Ishikawa (cell line): ENCODE measurements around the gene ACSF3.

Experiments
- CEBPB ChIP-seq: IDR thresholded peaks from 2 replicates; pipeline ENCODE4 v1.6.1; 2012
- CREB1 ChIP-seq: IDR thresholded peaks from 2 replicates; pipeline ENCODE4 v1.6.1; 2012; ENCODE audit warnings: low read depth
- EGR1 ChIP-seq: IDR thresholded peaks from 2 replicates; pipeline ENCODE4 v1.6.1; 2012
- EP300 ChIP-seq: IDR thresholded peaks from 2 replicates; pipeline ENCODE4 v1.6.1; 2012; ENCODE audit warnings: borderline replicate concordance
- FOXM1 ChIP-seq: IDR thresholded peaks from 2 replicates; pipeline ENCODE4 v1.6.1; 2012; ENCODE audit warnings: low read depth, borderline replicate concordance
- NFIC ChIP-seq: IDR thresholded peaks from 2 replicates; pipeline ENCODE4 v1.6.1; 2012
- RAD21 ChIP-seq: IDR thresholded peaks from 2 replicates; pipeline ENCODE4 v1.6.1; 2012; ENCODE audit warnings: low read depth
- TAF1 ChIP-seq: IDR thresholded peaks from 2 replicates; pipeline ENCODE4 v1.6.1; 2012; ENCODE audit warnings: low read depth, mild to moderate bottlenecking
- TCF12 ChIP-seq: IDR thresholded peaks from 2 replicates; pipeline ENCODE4 v1.6.1; 2012; ENCODE audit warnings: low read depth
- TEAD4 ChIP-seq: IDR thresholded peaks from 2 replicates; pipeline ENCODE4 v1.6.1; 2012
- YY1 ChIP-seq: IDR thresholded peaks from 2 replicates; pipeline ENCODE4 v1.6.1; 2012; ENCODE audit warnings: low read depth
- ZBTB7A ChIP-seq: IDR thresholded peaks from 2 replicates; pipeline ENCODE4 v1.6.1; 2012; ENCODE audit warnings: low read depth
- TF ChIP-seq, protein P1 (sequence below): IDR thresholded peaks from 2 replicates; pipeline ENCODE4 v1.6.1; 2012
- TF ChIP-seq, protein P2 (sequence below): IDR thresholded peaks from 2 replicates; pipeline ENCODE4 v1.6.1; 2012; ENCODE audit warnings: low read depth, mild to moderate bottlenecking
- TF ChIP-seq, protein P3 (sequence below): IDR thresholded peaks from 2 replicates; pipeline ENCODE4 v1.6.1; 2012

ACSF3 gene

DNA sequence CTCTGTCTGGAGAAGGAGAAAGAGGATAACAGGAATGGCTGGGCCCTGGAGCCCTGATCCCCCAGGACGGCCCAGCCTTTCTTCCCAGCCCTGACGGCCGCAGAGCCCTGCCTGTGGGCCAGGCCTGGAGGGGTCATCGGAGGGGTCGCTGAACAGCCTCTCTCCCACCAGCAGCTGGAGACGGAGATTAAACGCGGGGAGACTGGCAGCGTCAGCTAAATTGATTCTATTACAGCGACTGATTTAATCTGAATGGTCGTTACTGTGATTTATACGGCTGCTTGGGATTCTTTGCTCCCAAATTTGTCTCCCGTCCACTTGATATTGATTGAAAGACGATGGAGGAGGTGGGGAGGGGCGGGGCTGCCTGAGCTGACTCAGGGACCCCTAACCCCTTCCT lies 70.8 kb downstream of the ACSF3 start:
- TF ChIP-seq CEBPB (no peak), TCF12 (no peak), TEAD4 (no peak), ZBTB7A (no peak), TAF1 (no peak), NFIC (no peak), FOXM1 (no peak), EP300 (no peak), CREB1 (no peak), RAD21 (no peak), EGR1 (no peak), YY1 (no peak)
- TF ChIP-seq, protein P1, sequence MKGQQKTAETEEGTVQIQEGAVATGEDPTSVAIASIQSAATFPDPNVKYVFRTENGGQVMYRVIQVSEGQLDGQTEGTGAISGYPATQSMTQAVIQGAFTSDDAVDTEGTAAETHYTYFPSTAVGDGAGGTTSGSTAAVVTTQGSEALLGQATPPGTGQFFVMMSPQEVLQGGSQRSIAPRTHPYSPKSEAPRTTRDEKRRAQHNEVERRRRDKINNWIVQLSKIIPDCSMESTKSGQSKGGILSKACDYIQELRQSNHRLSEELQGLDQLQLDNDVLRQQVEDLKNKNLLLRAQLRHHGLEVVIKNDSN = no peak
- TF ChIP-seq, protein P2, sequence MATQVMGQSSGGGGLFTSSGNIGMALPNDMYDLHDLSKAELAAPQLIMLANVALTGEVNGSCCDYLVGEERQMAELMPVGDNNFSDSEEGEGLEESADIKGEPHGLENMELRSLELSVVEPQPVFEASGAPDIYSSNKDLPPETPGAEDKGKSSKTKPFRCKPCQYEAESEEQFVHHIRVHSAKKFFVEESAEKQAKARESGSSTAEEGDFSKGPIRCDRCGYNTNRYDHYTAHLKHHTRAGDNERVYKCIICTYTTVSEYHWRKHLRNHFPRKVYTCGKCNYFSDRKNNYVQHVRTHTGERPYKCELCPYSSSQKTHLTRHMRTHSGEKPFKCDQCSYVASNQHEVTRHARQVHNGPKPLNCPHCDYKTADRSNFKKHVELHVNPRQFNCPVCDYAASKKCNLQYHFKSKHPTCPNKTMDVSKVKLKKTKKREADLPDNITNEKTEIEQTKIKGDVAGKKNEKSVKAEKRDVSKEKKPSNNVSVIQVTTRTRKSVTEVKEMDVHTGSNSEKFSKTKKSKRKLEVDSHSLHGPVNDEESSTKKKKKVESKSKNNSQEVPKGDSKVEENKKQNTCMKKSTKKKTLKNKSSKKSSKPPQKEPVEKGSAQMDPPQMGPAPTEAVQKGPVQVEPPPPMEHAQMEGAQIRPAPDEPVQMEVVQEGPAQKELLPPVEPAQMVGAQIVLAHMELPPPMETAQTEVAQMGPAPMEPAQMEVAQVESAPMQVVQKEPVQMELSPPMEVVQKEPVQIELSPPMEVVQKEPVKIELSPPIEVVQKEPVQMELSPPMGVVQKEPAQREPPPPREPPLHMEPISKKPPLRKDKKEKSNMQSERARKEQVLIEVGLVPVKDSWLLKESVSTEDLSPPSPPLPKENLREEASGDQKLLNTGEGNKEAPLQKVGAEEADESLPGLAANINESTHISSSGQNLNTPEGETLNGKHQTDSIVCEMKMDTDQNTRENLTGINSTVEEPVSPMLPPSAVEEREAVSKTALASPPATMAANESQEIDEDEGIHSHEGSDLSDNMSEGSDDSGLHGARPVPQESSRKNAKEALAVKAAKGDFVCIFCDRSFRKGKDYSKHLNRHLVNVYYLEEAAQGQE = no peak

DNA sequence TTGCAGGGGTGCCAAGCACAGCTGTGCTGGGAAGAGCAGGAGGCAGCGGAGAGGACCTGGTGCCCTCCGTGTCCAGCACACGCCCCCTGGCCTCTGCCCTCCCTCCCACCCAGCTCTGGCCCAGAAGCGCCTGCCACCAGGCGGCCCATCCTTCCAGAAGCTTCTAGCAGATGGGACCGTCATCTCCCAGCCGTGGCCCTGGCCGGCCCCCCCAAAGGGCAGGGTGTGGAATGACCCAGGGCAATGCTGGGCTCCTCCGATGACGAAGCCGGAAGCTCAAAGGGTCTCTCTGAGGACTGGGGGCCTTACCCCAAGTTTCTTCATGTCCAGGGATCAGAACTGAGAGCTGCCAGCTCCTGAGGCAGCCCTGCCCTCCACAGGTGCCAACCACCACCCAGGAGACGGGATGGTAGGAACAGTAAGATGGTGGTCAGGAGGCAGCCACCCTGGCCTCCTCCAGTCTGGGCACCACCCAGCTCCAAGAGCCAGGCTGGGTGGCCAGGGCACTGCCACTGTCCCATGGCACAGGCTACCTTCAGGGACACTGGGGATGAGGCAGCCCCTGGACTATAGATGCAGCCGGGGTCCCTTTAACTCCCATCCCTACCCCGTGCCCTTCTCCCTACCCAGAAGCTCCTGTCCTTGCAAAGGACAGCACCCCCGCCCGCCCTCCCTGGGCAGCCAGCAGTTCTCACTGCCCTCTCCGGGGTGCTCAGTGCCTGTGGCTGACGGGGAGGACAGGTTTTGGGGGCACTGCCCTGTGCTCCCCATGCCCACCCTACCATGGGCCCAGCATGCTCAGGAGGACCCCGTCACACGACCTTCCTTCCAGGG lies 71.4 kb downstream of the ACSF3 start:
- TF ChIP-seq CEBPB (no peak), FOXM1 (no peak), EGR1 (no peak), NFIC (no peak), TEAD4 (no peak), CREB1 (no peak), TAF1 (no peak), ZBTB7A (no peak), YY1 (no peak)
- TF ChIP-seq, protein P3, sequence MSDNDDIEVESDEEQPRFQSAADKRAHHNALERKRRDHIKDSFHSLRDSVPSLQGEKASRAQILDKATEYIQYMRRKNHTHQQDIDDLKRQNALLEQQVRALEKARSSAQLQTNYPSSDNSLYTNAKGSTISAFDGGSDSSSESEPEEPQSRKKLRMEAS = no peak
- TF ChIP-seq, protein P1 = no peak

DNA sequence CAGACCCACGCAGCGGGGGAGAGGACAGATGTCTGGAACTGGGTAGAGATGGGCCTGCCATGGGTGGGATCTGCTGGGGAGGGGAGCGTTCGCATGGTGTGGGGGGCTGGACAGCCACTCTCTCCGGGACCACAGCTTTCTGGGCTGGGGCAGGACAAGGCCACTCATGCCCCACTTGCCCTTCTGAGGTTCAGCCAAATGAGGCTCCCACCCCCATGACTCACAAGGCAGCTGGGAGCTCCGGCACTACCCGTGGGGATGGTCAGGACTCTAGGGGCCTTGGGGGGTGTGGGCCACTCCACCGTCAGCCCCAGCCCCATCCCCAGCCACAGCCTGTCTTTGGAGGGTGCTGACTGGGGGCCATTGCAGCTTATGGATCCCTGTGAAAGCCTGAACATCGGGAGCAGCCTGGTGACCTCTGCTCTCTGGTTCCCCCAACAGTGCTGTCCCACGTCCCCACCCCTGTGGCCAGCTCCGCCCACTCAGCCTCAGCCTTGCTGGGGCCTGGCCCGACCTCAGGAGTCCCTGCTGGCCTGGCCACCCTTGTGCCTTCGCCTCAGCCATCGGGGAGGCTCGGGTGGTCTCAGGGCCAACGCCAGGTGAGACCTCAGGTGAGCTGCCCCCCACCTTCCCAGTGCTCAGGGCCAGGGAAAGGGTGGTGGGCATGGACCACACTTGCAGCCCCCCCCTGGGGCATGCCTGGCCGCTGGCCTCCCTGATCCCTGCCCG lies 73.2 kb downstream of the ACSF3 start:
- TF ChIP-seq, protein P2 = no peak
- TF ChIP-seq FOXM1 (no peak), TAF1 (no peak), TEAD4 (no peak), ZBTB7A (no peak), TCF12 (no peak), CREB1 (no peak), EGR1 (no peak)

DNA sequence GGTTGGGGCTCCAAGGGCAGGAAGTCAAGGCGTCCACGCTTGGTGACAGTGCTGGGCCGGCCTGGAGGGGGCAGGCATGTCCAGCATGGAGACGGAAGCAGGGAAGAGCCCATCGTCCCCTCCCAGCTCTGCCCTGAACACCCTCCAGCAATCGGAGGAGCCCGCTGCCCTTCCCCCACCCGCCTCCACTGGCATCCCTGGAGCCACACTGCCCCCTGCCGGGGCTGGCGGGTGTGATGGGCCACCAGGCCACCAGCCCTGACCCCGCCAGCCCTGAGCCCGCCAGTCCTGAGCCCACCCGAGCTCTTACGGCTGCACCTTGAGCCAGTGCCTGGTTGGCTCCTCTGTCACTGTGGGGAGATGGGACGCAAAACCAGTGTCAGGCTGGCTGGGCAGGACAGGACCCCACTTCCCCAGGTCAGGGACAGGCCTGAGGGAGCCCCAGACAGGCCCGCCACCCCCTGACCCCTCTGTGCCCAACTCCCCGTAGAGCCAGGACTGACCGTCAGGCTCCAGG lies 73.8 kb downstream of the ACSF3 start:
- TF ChIP-seq FOXM1 = no peak
- no peak for TF ChIP-seq TAF1
- TF ChIP-seq RAD21 = peak; percentile 96
- TF ChIP-seq TCF12 = no peak; the same call in 1 of the 2 replicates
- no peak for TF ChIP-seq YY1
- TF ChIP-seq TEAD4 = no peak
- TF ChIP-seq CEBPB = no peak
- TF ChIP-seq EP300 = 0 out of 2 replicates have a peak, but pooled peaks have one; percentile 22
- TF ChIP-seq, protein P3 = no peak
